Erythroblast (primary cell): ENCODE results near the gene ASPG.

Experiments used
- GATA1 ChIP-seq: IDR thresholded peaks from 2 replicates; pipeline ENCODE4 v1.6.1; 2011; ENCODE audit warnings: low read depth, mild to moderate bottlenecking, control low read depth, low read length, moderate library complexity
- POLR2A ChIP-seq: IDR thresholded peaks from 2 replicates; pipeline ENCODE4 v1.6.1; 2011; ENCODE audit warnings: mild to moderate bottlenecking, low read length

DNA sequence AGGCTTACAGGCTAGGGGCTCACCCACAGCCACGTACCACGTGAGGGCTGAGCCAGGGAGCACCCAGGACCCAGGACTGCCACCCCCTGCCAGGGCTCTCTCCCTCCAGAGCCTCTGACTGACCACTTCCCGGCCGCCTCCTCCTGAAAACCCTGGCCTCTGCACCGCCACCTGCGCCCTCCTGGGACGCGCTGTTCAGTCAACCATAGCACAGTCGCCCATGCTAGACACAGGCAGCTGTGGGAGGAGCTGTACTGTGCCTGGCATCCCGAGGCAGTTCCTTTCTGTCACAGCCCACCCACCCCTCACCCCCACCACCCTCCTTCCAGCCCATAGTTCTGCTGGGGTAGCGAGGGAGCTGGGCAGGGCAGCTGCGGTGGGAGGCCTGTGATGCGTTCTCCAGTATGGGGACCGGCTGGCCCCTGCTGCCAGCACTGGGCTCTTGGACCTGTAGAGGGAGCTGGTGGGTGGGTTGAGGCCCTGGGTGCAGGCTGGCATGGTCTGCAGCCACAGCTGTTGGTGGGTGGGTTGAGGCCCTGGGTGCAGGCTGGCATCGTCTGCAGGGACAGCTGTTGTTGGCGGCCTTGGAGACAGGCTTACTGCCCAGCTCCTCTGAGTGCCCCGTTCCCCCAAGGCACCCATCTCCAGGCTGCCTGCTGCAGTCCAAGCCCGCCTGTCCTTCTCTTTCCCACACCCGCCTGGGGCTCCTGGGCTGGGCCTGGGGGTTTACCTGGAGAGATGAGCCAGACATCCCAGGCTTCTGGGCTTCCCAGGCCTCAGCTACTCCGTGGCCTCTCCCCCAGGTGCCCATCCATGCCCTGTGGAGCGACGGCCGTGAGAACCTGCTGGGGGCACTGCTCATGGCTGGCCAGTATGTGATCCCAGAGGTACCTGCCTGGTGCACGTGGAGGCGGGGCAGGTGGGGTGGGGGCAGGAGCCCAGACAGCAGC lies 11.5 kb downstream of the ASPG start:
- TF ChIP-seq POLR2A (no peak), GATA1 (no peak)
